ENCODE measurements around the gene SUFU. TPM values are rescaled to one million over a fixed set of nuclear protein-coding genes. Genes with fewer than 3 reads are reported as not detected.

The SUFU gene
- total RNA-seq, 1 experiment from 2014 or later: 1.8 TPM

DNA sequence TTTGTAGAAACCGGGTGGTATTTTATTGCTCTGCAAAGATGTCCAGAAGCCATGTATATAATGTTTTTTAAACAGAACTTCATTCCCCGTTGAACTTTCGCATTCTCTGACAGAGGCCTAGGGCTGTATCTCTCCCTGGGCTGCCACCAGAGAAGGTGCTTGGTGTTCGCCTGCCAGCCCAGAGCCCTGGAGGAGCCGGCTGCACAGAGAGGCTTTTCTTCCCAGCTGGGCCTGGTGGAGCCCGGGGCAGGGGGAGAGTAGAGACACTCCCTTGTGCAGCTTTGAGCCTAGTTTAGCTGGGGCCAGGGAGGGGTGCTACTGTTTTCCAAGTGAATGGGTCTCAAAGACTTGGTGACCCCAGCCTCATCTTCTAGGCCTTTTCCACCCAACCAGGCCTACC lies 126.9 kb downstream of the SUFU start:
- DNase-seq (ENCODE audit: low read depth, low spot score): no peak
- in situ Hi-C loops (cut with HindIII; ENCODE audit: low pct_unique_long_range_greater_than_20kb, low sequenced_read_pairs): no loop called here

DNA sequence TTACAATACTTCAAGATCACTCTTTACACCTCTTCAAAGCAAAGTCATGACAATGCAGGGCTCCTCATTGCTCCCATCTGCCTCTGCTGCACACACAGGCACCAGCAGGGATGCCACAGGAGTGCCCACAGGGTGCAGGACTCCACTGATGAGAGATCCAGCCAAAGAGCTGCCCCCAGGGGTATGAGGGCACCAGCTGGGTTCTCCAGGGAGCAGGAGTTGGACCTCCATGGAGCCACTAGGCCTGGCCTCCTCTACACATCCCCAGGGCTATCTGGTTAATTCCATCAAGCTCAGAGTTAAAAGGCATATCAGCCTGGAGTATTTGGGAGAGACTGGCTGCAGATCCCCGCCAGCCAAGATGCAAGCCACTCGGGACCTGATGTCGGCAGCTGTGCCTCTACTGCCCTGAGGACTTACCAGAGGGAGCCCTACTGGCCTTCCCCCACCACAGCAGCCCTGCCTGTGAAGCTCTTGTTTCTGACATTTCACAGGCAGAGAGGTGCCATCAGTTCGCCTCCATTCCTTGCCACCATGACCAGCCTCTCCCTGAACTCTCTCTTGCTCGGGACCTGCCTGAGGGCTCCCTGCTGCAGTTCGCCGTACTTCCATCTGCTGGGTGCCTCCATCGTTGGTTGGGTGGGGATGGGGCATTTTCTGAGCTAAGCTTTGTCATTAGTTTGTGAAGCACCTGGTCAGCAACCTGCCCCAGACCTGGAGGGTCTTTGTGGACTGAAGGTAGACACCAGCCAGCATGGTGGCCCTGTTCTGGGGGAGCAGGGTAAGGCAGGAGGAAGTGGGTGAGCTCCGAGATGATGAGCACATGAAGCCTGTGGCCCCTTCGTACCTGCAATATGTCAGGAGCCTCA lies 128.0 kb downstream of the SUFU start:
- no peak for DNase-seq (ENCODE audit: low read depth, low spot score)
- in situ Hi-C loops (cut with HindIII; ENCODE audit: low pct_unique_long_range_greater_than_20kb, low sequenced_read_pairs): no loop called here

DNA sequence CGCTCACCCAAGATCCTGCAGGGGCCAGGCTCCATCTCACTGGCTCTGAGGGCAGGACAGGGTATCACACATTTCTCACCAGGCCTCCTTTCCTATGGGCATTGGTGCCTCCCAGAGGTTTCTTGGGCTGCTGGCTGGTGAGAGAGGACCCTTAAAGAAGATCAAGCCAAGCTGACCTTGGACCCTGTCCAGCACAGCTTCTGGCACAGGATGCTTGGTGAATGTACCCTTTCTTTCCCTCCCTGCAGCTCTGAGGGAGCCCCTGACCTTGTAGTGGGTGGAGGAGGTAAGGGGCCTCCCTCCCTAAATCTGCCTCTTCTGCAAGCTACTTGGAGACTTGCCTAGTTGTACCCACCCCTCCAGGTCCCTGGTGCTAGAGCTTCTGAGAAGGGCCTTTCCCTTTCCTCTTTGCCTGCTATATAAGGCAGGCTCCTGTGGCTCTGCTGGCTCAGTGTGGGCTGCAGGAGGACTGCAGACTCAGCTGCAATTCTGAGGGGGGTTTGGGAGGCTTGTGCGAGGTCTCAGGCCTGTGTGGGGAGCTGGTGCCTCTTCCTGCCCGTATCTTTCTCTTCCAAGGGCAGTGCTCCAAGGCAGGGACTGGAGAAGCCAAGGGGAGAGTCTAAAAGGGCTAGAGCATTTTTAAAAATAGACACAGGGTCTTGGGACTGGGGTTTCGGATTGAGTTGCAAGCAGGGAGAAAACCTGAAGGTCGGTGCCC lies 128.8 kb downstream of the SUFU start:
- DNase-seq (ENCODE audit: low read depth, low spot score): no peak
- in situ Hi-C loops (cut with HindIII; ENCODE audit: low pct_unique_long_range_greater_than_20kb, low sequenced_read_pairs): no loop called here

DNA sequence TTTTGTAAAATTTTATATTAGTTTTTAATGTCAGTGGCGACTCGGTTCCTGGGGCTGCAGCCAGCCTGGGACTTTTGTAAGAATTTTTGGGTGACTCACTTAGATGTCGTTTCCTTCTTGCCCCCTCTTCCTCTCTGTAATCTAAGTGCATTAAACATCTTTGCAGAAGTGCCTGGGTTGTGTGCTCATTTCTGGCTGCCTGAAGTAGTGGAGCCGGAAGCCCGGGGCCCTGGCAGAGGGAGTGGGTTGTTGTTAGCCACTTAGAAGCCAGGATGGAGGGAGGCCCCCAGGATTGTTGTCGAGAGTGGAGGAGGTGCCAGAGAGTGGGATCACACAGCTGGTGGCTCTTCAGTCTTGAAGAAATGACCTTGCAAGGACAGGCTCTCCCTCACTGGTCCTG lies 129.5 kb downstream of the SUFU start:
- DNase-seq (ENCODE audit: low read depth, low spot score): no peak
- in situ Hi-C loops (cut with HindIII; ENCODE audit: low pct_unique_long_range_greater_than_20kb, low sequenced_read_pairs): no loop called here

DNA sequence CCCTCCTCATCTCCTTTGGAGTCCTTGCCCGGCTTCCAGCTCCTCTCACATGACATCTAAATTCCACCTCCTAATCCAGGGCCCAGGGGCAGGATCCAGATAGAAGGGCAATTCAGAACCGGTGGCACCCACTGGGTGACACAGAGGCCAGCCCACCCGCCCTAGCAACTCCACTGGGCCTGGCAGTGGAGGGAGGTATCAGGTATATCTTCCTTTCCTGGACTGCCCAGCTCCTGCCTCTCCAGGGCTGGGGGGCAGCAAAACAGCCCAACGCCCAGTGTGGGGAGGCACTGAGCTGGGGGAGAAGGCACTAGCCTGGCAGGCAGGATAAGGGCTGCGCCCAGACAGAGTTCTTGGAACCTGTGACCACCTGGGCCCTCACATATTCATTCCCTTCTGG lies 130.1 kb downstream of the SUFU start:
- DNase-seq (ENCODE audit: low read depth, low spot score): no peak
- in situ Hi-C loops (cut with HindIII; ENCODE audit: low pct_unique_long_range_greater_than_20kb, low sequenced_read_pairs): no loop called here

DNA sequence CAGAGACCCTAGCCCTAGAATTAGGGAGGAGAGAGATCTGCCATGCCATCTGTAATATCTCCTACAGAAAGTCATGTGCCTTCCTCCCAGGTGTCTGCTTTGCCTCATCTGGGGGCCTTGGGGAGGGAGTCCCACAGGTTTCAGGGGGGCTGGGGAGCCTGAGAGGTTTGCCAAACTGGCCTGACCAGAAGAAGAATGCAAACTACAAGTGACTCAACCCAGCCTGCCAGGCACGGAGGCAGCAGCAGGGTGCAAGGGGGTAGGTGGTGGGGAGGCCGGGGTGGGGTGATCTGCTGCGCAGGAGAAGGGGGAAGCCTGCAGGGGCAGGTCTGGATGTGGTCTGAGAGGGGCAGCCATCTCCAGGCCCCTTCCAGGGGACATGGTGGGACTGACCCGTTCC lies 130.9 kb downstream of the SUFU start:
- in situ Hi-C loops (cut with HindIII; ENCODE audit: low pct_unique_long_range_greater_than_20kb, low sequenced_read_pairs): no loop called here
- no peak for DNase-seq (ENCODE audit: low read depth, low spot score)

DNA sequence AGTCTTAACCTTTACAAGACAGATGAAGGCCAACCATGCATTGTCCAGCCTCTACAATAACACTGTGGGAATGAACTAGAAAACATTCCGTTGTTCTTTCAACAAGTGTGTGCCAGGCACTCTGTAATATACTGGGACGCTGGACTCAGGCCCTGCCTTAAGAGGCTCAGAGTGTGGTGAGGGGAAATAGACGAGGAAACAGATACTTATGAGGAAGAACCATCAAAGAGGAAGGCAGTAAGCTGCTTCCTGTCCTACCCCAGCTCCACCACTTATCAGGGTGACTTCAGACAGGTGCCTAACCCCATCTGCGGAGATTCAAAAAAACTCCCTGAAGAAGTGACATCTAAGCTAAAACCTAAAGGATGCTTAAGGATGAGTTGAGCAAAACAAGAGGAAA lies 131.6 kb downstream of the SUFU start:
- in situ Hi-C loops (cut with HindIII; ENCODE audit: low pct_unique_long_range_greater_than_20kb, low sequenced_read_pairs): no loop called here

DNA sequence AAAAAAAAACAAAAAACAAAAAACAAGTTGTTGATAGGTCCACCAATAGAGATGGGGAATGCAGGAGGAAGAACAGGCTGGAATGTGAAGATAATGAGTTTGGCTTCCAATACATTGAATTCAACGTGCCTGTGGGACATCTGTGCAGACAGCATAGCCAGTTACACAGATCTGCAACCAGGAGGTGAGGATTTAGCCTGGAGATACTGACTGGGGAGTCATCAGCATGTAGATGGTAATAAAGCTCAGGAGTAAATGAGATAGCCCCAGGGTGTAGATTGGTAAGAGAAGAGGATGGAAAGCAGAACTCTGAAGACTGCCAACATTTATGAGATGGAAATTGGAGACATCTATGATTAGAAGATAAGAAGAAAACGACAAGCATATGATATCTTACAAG lies 135.8 kb downstream of the SUFU start:
- in situ Hi-C loops (cut with HindIII; ENCODE audit: low pct_unique_long_range_greater_than_20kb, low sequenced_read_pairs): no loop called here
- DNase-seq (ENCODE audit: low read depth, low spot score): no peak

More for the DNA sequence above, 131.6 kb downstream of the SUFU start:
- no peak for DNase-seq (ENCODE audit: low read depth, low spot score)

DNA sequence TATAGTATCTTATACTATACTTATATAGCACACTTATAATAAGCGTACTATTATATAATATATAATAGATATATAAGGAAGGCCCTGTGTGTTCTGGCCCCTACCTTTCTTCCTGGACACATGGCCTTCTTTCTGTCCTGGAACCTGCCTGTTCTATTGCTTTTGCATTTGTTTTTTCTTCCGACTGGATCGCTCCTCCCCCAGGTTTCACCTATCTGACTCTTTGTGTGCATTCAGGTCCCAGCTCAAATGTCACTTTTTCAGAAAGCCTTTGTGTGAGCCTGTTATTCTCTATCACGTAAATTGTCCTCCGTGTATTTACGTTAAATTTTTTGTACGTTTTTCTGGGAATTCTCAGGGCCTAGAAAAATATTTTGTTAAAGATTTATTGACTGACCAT lies 137.6 kb downstream of the SUFU start:
- in situ Hi-C loops (cut with HindIII; ENCODE audit: low pct_unique_long_range_greater_than_20kb, low sequenced_read_pairs): no loop called here
- no peak for DNase-seq (ENCODE audit: low read depth, low spot score)

DNA sequence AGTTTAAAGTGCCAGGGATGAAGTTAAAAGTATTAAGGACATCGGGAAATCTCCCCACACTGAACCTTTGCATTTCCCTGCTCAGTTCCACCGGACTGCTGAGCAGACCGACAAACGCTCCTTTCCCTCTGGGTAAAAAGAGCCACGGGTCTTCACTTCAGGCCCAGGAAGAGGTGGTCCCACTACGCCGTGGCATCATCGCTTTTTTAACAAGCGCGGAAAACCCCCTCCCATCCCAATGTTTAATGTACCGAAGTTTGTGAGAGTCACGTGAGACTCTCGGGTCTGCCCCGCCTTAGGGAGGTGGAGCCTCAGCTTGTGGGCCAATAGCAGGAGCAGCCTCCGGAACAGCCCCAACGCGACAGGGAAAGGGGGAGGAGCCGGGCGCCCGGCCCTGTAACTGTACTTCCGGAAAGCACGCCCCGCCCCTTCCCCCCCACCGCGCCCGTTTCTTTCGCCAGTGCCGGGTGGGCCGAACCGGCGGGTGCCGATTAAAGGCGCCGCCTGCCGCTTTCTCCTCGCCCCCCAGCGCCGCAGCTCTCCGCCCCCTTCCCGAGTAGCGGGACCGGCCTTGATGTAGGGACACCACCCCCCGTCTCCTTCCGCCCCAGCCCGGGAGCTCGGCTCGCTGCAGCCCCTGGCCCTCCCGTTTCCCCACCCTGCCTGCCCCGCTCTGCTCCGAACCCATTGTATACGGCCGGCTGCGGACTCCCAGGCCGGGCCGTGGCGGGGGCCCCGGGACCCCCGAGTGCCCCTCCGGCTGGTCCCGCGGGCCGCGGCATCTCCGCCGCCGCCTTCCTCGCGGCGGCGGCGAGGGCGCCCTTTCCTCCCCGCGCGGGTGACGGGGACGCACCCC lies 138.3 kb downstream of the SUFU start:
- peak; percentile 94 for DNase-seq (ENCODE audit: low read depth, low spot score)
- in situ Hi-C loops (cut with HindIII; ENCODE audit: low pct_unique_long_range_greater_than_20kb, low sequenced_read_pairs): no loop called here

DNA sequence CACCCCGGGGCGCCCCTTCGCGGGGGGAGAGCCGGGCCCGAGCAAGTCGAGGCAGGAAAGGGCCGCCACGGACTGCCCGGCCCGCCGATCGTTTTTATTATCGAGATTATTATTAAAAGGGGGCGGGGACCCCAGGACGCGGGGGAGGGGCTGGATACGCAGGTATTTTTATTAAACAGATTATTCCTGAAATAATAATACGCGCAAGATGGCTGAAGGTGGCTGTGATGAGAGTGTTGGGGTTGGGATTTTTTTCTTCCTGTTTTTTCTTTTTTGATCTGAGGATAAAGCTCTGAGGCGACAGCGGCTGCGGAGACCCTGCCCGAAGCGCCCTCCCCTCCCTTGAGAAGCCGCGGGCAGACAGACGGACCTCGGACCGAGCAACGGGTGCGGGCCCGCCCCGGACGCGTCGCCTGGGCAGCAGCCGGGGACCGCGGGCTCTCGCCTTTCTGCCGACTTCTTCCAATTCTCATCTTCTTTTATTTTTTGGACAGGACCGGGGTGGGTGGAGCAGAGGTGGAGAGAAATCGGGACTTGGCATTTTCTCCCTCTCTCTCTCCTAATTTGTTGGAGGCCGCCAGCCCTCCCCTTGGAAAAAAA lies 139.1 kb downstream of the SUFU start:
- DNase-seq (ENCODE audit: low read depth, low spot score): peak; percentile 16
- in situ Hi-C loops (cut with HindIII; ENCODE audit: low pct_unique_long_range_greater_than_20kb, low sequenced_read_pairs): no loop called here

DNA sequence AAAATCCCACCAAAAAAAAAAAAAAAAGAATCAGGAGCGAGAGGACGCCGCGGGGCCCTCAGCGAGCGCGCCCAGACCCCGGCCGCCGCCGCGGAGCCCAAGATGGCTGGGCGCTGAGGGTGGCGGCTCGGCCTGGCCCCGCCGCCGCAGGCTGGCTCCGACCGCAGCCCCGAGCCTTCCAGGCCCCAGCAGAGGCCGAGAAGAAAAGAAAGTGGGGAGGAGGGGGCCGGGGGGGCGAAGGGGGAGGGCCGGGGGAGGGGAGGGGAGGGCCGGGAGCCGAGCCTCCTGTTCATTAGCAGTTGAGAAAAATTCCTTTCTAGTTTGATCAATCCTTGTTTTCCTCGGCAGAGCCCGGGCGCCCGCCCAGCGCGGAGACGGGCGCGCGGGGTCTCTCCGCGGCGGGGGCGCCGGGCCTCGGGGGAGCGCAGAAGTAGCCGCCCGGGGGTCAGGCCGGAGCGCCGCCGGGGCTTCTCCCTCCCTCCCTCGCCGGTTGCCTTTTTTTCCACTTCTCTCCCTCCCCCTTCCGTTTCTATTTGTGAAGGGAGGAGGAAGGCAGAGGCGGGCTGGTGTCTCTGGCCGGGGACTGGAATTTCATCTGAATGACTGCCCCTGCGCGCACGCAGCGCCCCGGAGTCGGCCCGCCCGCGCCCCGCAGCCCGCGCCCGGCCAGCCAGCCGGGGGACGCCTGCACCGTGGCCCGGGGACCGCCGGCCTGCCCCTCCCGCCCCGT lies 139.7 kb downstream of the SUFU start:
- in situ Hi-C loops (cut with HindIII; ENCODE audit: low pct_unique_long_range_greater_than_20kb, low sequenced_read_pairs): no loop called here
- DNase-seq (ENCODE audit: low read depth, low spot score): peak; percentile 58

DNA sequence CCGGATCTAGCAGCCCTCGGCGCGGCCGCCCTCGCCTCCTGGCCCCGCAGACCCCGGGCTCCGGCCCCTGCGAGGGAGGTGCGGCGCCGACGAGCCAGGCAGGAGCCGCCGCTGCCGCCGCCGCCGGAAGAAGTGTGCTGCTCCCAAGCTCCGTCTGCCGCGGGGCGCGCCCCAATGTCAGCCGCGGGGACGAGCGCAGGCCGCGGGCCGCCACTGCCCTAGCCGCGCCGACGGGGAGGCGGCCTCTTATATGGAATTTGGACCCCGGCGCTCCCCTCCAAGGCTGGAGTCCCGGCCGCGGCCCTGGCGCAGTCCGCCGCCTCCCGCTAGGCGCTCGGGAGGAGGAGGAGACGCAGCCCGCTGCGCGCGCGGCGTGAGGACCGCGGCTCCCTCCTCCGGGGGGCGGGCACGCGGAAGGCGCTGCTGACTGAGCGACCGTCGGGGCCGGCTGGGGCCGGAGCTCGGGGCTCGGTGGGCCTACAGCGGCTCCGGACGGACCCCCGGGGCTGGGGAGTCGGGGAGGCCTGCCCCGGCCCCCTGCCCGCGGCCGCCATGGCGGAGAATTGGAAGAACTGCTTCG lies 140.4 kb downstream of the SUFU start, which contains the start of gene TRIM8:
Gene TRIM8, plus strand, starts transcription at position 414 of the 580 bp plus-strand sequence. Its CDS starts 139 bp downstream, at position 553.
- in situ Hi-C loops (cut with HindIII; ENCODE audit: low pct_unique_long_range_greater_than_20kb, low sequenced_read_pairs): no loop called here
- peak; percentile 27 for DNase-seq (ENCODE audit: low read depth, low spot score)

DNA sequence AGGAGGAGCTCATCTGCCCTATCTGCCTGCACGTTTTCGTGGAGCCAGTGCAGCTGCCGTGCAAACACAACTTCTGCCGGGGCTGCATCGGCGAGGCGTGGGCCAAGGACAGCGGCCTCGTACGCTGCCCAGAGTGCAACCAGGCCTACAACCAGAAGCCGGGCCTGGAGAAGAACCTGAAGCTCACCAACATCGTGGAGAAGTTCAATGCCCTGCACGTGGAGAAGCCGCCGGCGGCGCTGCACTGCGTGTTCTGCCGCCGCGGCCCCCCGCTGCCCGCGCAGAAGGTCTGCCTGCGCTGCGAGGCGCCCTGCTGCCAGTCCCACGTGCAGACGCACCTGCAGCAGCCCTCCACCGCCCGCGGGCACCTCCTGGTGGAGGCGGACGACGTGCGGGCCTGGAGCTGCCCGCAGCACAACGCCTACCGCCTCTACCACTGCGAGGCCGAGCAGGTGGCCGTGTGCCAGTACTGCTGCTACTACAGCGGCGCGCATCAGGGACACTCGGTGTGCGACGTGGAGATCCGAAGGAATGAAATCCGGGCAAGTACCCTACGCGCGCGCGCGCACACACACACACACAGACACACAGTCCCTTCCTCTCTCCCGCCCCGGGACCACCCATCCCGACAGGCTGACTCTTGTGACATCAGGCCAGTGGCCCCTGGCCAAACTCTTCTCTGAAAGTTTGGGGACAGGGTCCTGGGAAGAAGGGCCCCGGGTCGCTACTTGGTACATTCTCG lies 141.0 kb downstream of the SUFU start:
- peak; percentile 57 for DNase-seq (ENCODE audit: low read depth, low spot score)
- in situ Hi-C loops (cut with HindIII; ENCODE audit: low pct_unique_long_range_greater_than_20kb, low sequenced_read_pairs): no loop called here

DNA sequence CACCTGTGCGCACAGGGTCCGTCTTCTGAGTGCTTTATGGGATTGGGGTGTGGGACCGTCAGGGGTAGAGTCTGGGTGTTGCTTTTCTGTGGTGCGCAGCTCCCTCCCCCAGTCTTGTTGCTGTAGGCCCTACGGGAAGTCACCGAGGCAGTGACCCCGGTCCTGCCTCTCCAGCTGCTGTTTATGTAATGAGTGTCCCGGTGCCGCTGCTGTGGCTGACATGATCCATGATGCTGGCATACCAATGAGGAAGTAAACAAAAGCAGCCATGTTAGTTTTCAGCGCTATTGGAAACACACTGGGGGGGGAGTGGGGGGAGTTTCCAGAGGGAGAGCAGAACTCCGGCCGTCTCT lies 141.6 kb downstream of the SUFU start:
- DNase-seq (ENCODE audit: low read depth, low spot score): peak; percentile 34

More for the DNA sequence above, 141.6 kb downstream of the SUFU start:
- in situ Hi-C loops (cut with HindIII; ENCODE audit: low pct_unique_long_range_greater_than_20kb, low sequenced_read_pairs): no loop called here
